ENCODE results near the gene ADAM17. TPM values are rescaled to one million over a fixed set of nuclear protein-coding genes. Genes with fewer than 3 reads are reported as not detected.

ADAM17 gene
- total RNA-seq, 1 experiment from 2014 or later: 50.0 TPM

DNA sequence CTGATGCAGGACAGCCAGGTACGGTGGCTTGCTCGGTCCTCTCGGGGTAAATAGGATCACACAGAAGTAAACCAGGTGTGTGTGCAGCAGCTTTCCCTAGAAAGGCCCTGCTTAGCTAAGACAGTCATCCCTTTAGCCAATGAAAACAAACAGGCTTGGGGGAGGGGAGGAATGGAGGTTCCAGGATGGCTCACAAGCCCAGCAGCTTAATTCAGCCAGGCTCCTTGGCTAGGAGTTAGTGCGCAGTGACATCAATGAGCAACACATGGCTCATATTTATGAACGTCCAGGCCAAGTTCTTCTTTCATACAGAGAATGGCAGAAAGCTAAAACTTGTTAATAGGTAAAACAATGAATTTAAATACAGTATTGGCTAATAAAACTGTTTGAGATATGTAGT, 71.1 kb downstream of the ADAM17 start:
- CTCF ChIA-PET: no interaction called here
- DNase-seq (ENCODE audit: low read depth, low spot score) (no peak), ATAC-seq (0 out of 2 replicates have a peak, but pooled peaks have one; percentile 28)
- BruUV-seq (replicated peaks): no TSS peak
- Histone ChIP-seq H3K27me3 (ENCODE audit: control insufficient read depth, insufficient read depth, low read length) (no peaks in the 10 kb centered on the region), H3K9me3 (ENCODE audit: control insufficient read depth, insufficient read depth, low read depth, low read length) (no peaks in the 10 kb centered on the region), H3K27ac (ENCODE audit: low read length) (no peak overlapping the region), H3K36me3 (ENCODE audit: control insufficient read depth, insufficient read depth, low read length) (peaks cover 28% of the 10 kb centered on the region), H3K4me3 (ENCODE audit: low read depth in 2 of 2, low read length in 2 of 2) (no peak overlapping the region), H3K4me1 (ENCODE audit: control insufficient read depth, insufficient read depth, low read length) (peaks cover 7% of the 10 kb centered on the region)
- intact Hi-C loops (cut with micrococcal nuclease; ENCODE audit: unreplicated experiment) (no loop called here), in situ Hi-C loops (cut with HindIII; ENCODE audit: low pct_unique_long_range_greater_than_20kb, low sequenced_read_pairs) (no loop called here)
- POLR2A ChIA-PET: no interaction called here
- TF ChIP-seq TCF7L2 (IDR thresholded peaks at IDR 0.05; ENCODE audit: low read depth, low read length): no peak
- TF ChIP-seq, protein P1, sequence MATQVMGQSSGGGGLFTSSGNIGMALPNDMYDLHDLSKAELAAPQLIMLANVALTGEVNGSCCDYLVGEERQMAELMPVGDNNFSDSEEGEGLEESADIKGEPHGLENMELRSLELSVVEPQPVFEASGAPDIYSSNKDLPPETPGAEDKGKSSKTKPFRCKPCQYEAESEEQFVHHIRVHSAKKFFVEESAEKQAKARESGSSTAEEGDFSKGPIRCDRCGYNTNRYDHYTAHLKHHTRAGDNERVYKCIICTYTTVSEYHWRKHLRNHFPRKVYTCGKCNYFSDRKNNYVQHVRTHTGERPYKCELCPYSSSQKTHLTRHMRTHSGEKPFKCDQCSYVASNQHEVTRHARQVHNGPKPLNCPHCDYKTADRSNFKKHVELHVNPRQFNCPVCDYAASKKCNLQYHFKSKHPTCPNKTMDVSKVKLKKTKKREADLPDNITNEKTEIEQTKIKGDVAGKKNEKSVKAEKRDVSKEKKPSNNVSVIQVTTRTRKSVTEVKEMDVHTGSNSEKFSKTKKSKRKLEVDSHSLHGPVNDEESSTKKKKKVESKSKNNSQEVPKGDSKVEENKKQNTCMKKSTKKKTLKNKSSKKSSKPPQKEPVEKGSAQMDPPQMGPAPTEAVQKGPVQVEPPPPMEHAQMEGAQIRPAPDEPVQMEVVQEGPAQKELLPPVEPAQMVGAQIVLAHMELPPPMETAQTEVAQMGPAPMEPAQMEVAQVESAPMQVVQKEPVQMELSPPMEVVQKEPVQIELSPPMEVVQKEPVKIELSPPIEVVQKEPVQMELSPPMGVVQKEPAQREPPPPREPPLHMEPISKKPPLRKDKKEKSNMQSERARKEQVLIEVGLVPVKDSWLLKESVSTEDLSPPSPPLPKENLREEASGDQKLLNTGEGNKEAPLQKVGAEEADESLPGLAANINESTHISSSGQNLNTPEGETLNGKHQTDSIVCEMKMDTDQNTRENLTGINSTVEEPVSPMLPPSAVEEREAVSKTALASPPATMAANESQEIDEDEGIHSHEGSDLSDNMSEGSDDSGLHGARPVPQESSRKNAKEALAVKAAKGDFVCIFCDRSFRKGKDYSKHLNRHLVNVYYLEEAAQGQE (IDR thresholded peaks at IDR 0.05; ENCODE audit: insufficient read depth in 1 of 2, low read depth in 2 of 2, low read length in 1 of 2): no peak

DNA sequence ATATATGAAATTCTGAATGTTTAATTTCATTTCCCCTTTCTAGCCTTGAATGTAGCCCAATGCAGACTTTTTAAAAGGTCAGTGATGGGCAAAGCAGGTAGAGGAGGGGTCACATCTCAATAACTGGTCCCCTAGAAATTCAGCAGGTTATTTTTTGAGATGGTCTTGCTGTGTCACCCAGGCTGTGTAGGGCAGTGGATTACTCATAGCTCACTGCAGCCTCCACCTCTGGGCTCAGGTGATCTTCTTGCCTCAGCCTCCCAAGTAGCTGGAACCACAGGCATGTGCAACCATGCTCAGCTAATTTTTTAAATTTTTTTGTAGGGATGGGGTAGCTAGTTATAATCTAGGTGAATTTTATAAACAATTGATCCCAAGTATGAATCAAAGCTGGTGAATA, 72.5 kb downstream of the ADAM17 start:
- no peaks in the 10 kb centered on the region for H3K27me3 ChIP-seq (ENCODE audit: control insufficient read depth, insufficient read depth, low read length)
- POLR2A ChIA-PET: no interaction called here
- BruUV-seq (replicated peaks): no TSS peak
- TF ChIP-seq POLR2AphosphoS5 (IDR thresholded peaks at IDR 0.05; ENCODE audit: low read depth, low read length): no peak
- no peak for TF ChIP-seq SIN3A (IDR thresholded peaks at IDR 0.05; ENCODE audit: borderline replicate concordance, insufficient read depth, low read depth, low read length)
- TF ChIP-seq, protein P1 (IDR thresholded peaks at IDR 0.05; ENCODE audit: insufficient read depth in 1 of 2, low read depth in 2 of 2, low read length in 1 of 2): no peak
- TF ChIP-seq, protein P2, sequence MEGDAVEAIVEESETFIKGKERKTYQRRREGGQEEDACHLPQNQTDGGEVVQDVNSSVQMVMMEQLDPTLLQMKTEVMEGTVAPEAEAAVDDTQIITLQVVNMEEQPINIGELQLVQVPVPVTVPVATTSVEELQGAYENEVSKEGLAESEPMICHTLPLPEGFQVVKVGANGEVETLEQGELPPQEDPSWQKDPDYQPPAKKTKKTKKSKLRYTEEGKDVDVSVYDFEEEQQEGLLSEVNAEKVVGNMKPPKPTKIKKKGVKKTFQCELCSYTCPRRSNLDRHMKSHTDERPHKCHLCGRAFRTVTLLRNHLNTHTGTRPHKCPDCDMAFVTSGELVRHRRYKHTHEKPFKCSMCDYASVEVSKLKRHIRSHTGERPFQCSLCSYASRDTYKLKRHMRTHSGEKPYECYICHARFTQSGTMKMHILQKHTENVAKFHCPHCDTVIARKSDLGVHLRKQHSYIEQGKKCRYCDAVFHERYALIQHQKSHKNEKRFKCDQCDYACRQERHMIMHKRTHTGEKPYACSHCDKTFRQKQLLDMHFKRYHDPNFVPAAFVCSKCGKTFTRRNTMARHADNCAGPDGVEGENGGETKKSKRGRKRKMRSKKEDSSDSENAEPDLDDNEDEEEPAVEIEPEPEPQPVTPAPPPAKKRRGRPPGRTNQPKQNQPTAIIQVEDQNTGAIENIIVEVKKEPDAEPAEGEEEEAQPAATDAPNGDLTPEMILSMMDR (IDR thresholded peaks at IDR 0.05): no peak
- no peak for TF ChIP-seq TCF7L2 (IDR thresholded peaks at IDR 0.05; ENCODE audit: low read depth, low read length)
- CTCF ChIA-PET: no interaction called here
- DNase-seq (ENCODE audit: low read depth, low spot score) (no peak), ATAC-seq (no peak)
- intact Hi-C loops (cut with micrococcal nuclease; ENCODE audit: unreplicated experiment): no loop called here
- no peaks in the 10 kb centered on the region for H3K9me3 ChIP-seq (ENCODE audit: control insufficient read depth, insufficient read depth, low read depth, low read length)
- in situ Hi-C loops (cut with HindIII; ENCODE audit: low pct_unique_long_range_greater_than_20kb, low sequenced_read_pairs): no loop called here
- H3K36me3 ChIP-seq (ENCODE audit: control insufficient read depth, insufficient read depth, low read length): peaks cover 18% of the 10 kb centered on the region
- peaks cover 7% of the 10 kb centered on the region for H3K4me1 ChIP-seq (ENCODE audit: control insufficient read depth, insufficient read depth, low read length)
- H3K27ac ChIP-seq (ENCODE audit: low read length): no peak overlapping the region
- no peak overlapping the region for H3K4me3 ChIP-seq (ENCODE audit: low read depth in 2 of 2, low read length in 2 of 2)

All from Panc1 (cell line).